ENCODE results near the gene ASCL5. TPM values are rescaled to one million over a fixed set of nuclear protein-coding genes. Genes with fewer than 3 reads are reported as not detected.

Gene ASCL5
- total and polyA plus RNA-seq, 10 of the 15 experiments (the other 5 are each of a cell fraction or from before 2014, with no cell fraction given), result 0.04 TPM; not detected in 9

DNA sequence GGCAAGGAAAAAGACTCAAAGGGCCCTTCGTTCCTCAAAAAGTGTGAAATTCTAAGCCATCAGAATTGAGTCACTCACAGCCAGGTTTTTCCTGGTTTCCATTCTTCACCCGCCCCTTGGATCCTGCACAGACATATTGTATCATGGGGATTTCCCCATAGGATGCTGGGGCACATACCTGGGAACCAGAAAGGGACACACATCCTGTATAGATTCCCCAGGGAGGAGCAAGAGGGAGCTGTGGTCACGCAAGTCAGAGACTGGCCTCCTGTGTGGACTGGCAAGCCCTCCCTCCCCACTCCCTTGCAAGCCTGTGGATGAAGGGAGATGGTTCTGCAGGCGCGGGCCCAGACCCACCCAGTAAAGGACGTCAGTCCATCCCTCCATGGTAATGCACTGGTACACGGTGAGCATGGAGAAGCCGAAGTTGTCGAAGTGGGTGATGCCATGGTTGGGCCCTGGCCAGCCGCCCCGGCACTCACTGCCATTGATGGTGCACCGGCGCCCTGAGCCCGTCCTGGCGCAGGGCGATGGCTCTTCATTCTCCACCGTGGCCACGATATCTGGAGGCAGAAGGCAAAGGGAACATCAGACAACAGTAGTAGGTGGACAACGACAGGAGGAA lies 38.0 kb downstream of the ASCL5 start:
- SMC1A ChIA-PET (ENCODE audit: uncharacterized antibody, unreplicated experiment), result no interaction called here
- intact Hi-C loops (cut with micrococcal nuclease; ENCODE audit: unreplicated experiment) (loop anchor here (10.0 kb wide), 2 partner anchors 136 to 276 kb away; no protein-coding TSS in a partner anchor), in situ Hi-C loops (cut with MboI) (no loop called here)
- Histone ChIP-seq H2AFZ (ENCODE audit: control insufficient read depth, low read depth, low read length) (no peak overlapping the region), H3K4me3 (no peak overlapping the region), H3K36me3 (ENCODE audit: control insufficient read depth in 2 of 2, insufficient read depth in 2 of 2, low read length in 1 of 2) (no peaks in the 10 kb centered on the region), H3K9ac (ENCODE audit: control insufficient read depth, insufficient read depth, low read length) (no peak overlapping the region), H3K4me1 (ENCODE audit: control insufficient read depth, insufficient read depth, low read length) (no peaks in the 10 kb centered on the region), H3K27me3 (replicated peaks in 1 of 2; ENCODE audit: control insufficient read depth in 2 of 2, insufficient read depth in 2 of 2, low read length in 1 of 2) (peaks cover 0 to 2% of the 10 kb centered on the region in 2 experiments; a peak in 3 of 4 replicates), H3K9me3 (replicated peaks; ENCODE audit: control insufficient read depth, insufficient read depth, low read length) (no peaks in the 10 kb centered on the region), H3K27ac (ENCODE audit: control insufficient read depth, insufficient read depth) (no peak overlapping the region), H4K20me1 (ENCODE audit: control insufficient read depth, insufficient read depth) (no peaks in the 10 kb centered on the region), H3K79me2 (ENCODE audit: control insufficient read depth, insufficient read depth, low read length) (no peaks in the 10 kb centered on the region), H3K4me2 (ENCODE audit: control insufficient read depth, insufficient read depth) (no peak overlapping the region)
- FAIRE-seq (no peak), DNase-seq (ENCODE audit: low read depth, low spot score) (no peak), ATAC-seq (no peak)
- WGBS (ENCODE audit: insufficient coverage, insufficient replicate concordance, low lambda C conversion rate, missing lambda C conversion rate), result 63% methylated on average over 19 of the region's 19 CpGs
- RAD21 ChIA-PET (ENCODE audit: unreplicated experiment), result no interaction called here
- POLR2A ChIA-PET, result no interaction called here
- CTCF ChIA-PET, result no interaction called here
- no TSS peak for BruUV-seq (replicated peaks)
- TF ChIP-seq TARDBP (IDR thresholded peaks at IDR 0.05; ENCODE audit: borderline replicate concordance) (no peak), SMC3 (IDR thresholded peaks at IDR 0.05; ENCODE audit: borderline replicate concordance, low read length) (no peak), RFX5 (IDR thresholded peaks at IDR 0.05; ENCODE audit: low read depth, low read length) (no peak), ZNF592 (IDR thresholded peaks at IDR 0.05) (no peak), PML (IDR thresholded peaks at IDR 0.05; ENCODE audit: low read length) (no peak), CHD1 (IDR thresholded peaks at IDR 0.05; ENCODE audit: low read depth, low read length) (no peak), POLR2A (IDR thresholded peaks at IDR 0.05; ENCODE audit: low read depth, low read length) (no peak), SMAD5 (IDR thresholded peaks at IDR 0.05; ENCODE audit: low read depth) (no peak), ZNF24 (IDR thresholded peaks at IDR 0.05) (no peak), TAF1 (IDR thresholded peaks at IDR 0.05; ENCODE audit: borderline replicate concordance, low read depth, low read length) (no peak), HDAC6 (IDR thresholded peaks at IDR 0.05; ENCODE audit: unreplicated experiment) (no peak), ZNF384 (IDR thresholded peaks at IDR 0.05; ENCODE audit: borderline replicate concordance, low read depth, low read length) (no peak), RBBP5 (conservative IDR thresholded peaks at IDR 0.05) (no peak), SIX5 (IDR thresholded peaks at IDR 0.05; ENCODE audit: low read depth, low read length, severe bottlenecking) (no peak), IRF3 (IDR thresholded peaks at IDR 0.05) (no peak)
- TF ChIP-seq, protein P1, sequence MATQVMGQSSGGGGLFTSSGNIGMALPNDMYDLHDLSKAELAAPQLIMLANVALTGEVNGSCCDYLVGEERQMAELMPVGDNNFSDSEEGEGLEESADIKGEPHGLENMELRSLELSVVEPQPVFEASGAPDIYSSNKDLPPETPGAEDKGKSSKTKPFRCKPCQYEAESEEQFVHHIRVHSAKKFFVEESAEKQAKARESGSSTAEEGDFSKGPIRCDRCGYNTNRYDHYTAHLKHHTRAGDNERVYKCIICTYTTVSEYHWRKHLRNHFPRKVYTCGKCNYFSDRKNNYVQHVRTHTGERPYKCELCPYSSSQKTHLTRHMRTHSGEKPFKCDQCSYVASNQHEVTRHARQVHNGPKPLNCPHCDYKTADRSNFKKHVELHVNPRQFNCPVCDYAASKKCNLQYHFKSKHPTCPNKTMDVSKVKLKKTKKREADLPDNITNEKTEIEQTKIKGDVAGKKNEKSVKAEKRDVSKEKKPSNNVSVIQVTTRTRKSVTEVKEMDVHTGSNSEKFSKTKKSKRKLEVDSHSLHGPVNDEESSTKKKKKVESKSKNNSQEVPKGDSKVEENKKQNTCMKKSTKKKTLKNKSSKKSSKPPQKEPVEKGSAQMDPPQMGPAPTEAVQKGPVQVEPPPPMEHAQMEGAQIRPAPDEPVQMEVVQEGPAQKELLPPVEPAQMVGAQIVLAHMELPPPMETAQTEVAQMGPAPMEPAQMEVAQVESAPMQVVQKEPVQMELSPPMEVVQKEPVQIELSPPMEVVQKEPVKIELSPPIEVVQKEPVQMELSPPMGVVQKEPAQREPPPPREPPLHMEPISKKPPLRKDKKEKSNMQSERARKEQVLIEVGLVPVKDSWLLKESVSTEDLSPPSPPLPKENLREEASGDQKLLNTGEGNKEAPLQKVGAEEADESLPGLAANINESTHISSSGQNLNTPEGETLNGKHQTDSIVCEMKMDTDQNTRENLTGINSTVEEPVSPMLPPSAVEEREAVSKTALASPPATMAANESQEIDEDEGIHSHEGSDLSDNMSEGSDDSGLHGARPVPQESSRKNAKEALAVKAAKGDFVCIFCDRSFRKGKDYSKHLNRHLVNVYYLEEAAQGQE (IDR thresholded peaks at IDR 0.05; ENCODE audit: low read depth, low read length), result no peak
